Measurements from ENCODE around the gene SLX4IP. TPM values are rescaled to one million over a fixed set of nuclear protein-coding genes. Genes with fewer than 3 reads are reported as not detected.
"Not testable (repeated sequence)": the region's sequence is repeated elsewhere in the genome, so short reads cannot be mapped to it uniquely, and the experiment has no call there.

Gene SLX4IP
- total RNA-seq, 6 experiments from 2014 or later, result 4.1 to 4.8 (median 4.5) TPM

- Mint-ChIP-seq H3K36me3 (ENCODE audit: low read depth) (peaks cover 10% of the 10 kb centered on the region; the same call in 1 of the 2 replicates), H3K9me3 (no peaks in the 10 kb centered on the region), H3K27me3 (ENCODE audit: insufficient read depth) (0 out of 2 replicates have a peak, but pooled peaks cover 1% of the 10 kb centered on the region), H3K4me3 (no peak overlapping the region), H3K27ac (no peak overlapping the region), H3K4me1 (ENCODE audit: low read depth) (peaks cover 15% of the 10 kb centered on the region)
- TF ChIP-seq CTCF (IDR thresholded peaks at IDR 0.05), result no peak
- no peak for DNase-seq
These were observed 178.8 kb downstream of the SLX4IP start for GRCh38 chr20:10613911-10614310.

- H3K27me3 Mint-ChIP-seq (ENCODE audit: insufficient read depth), result 0 out of 2 replicates have a peak, but pooled peaks cover 1% of the 10 kb centered on the region
- H3K36me3 Mint-ChIP-seq (ENCODE audit: low read depth), result peaks cover 10% of the 10 kb centered on the region; the same call in 1 of the 2 replicates
- peaks cover 15% of the 10 kb centered on the region for H3K4me1 Mint-ChIP-seq (ENCODE audit: low read depth)
- no peak for TF ChIP-seq CTCF (IDR thresholded peaks at IDR 0.05)
- no peak for DNase-seq
- no peak overlapping the region for H3K27ac Mint-ChIP-seq
- no peaks in the 10 kb centered on the region for H3K9me3 Mint-ChIP-seq
- H3K4me3 Mint-ChIP-seq, result no peak overlapping the region
These were observed 181.1 kb downstream of the SLX4IP start for GRCh38 chr20:10616212-10616611.

- Mint-ChIP-seq H3K36me3 (ENCODE audit: low read depth) (peaks cover 10% of the 10 kb centered on the region; the same call in 1 of the 2 replicates), H3K4me1 (ENCODE audit: low read depth) (peaks cover 29% of the 10 kb centered on the region)
- H3K9me3 Mint-ChIP-seq; H3K27me3 Mint-ChIP-seq (ENCODE audit: insufficient read depth); H3K27ac Mint-ChIP-seq; H3K4me3 Mint-ChIP-seq; DNase-seq: not testable (repeated sequence)
These were observed 182.5 kb downstream of the SLX4IP start for GRCh38 chr20:10617549-10618133.

GRCh38 chr20:10618611-10619245, 183.6 kb downstream of the SLX4IP start:
- H3K9me3 Mint-ChIP-seq, result no peaks in the 10 kb centered on the region
- H3K27me3 Mint-ChIP-seq (ENCODE audit: insufficient read depth), result peaks cover 1% of the 10 kb centered on the region; the same call in 1 of the 2 replicates
- peaks cover 14% of the 10 kb centered on the region; the same call in 1 of the 2 replicates for H3K36me3 Mint-ChIP-seq (ENCODE audit: low read depth)
- H3K4me1 Mint-ChIP-seq (ENCODE audit: low read depth), result peaks cover 37% of the 10 kb centered on the region
- no peak overlapping the region for H3K4me3 Mint-ChIP-seq
- TF ChIP-seq CTCF (IDR thresholded peaks at IDR 0.05), result no peak
- no peak for DNase-seq
- H3K27ac Mint-ChIP-seq, result no peak overlapping the region; the same call in 1 of the 2 replicates

- H3K4me3 Mint-ChIP-seq, result peak overlapping the region; percentile 19; the same call in 1 of the 2 replicates
- H3K27ac Mint-ChIP-seq, result peak overlapping the region; percentile 77
- no peak for TF ChIP-seq CTCF (IDR thresholded peaks at IDR 0.05)
- peaks cover 14% of the 10 kb centered on the region; the same call in 1 of the 2 replicates for H3K36me3 Mint-ChIP-seq (ENCODE audit: low read depth)
- H3K27me3 Mint-ChIP-seq (ENCODE audit: insufficient read depth), result no peaks in the 10 kb centered on the region; the same call in 1 of the 2 replicates
- peaks cover 37% of the 10 kb centered on the region for H3K4me1 Mint-ChIP-seq (ENCODE audit: low read depth)
- peak; percentile 82 for DNase-seq
- no peaks in the 10 kb centered on the region for H3K9me3 Mint-ChIP-seq
These were observed 184.3 kb downstream of the SLX4IP start for GRCh38 chr20:10619427-10619826.

- no peaks in the 10 kb centered on the region; the same call in 1 of the 2 replicates for H3K27me3 Mint-ChIP-seq (ENCODE audit: insufficient read depth)
- H3K36me3 Mint-ChIP-seq (ENCODE audit: low read depth), result peaks cover 11% of the 10 kb centered on the region; the same call in 1 of the 2 replicates
- DNase-seq, result no peak
- no peak overlapping the region for H3K4me3 Mint-ChIP-seq
- peaks cover 48% of the 10 kb centered on the region for H3K4me1 Mint-ChIP-seq (ENCODE audit: low read depth)
- H3K27ac Mint-ChIP-seq, result no peak overlapping the region
- H3K9me3 Mint-ChIP-seq, result no peaks in the 10 kb centered on the region
- no peak for TF ChIP-seq CTCF (IDR thresholded peaks at IDR 0.05)
These were observed 186.0 kb downstream of the SLX4IP start for GRCh38 chr20:10621149-10621548.

Data from HFFc6 (cell line).